IPS-20b (cell line): ENCODE data around the gene OXCT1.

ENCODE experiments used
- H3K27ac ChIP-seq: one replicate; pipeline ENCODE4 v1.5.1; 2013; ENCODE audit warnings: low read length
- H3K27me3 ChIP-seq: 2 replicates; pipeline ENCODE4 v1.6.1; 2013; ENCODE audit warnings: mild to moderate bottlenecking, low read length, inconsistent platforms; ENCODE audit not compliant: insufficient read depth
- H3K36me3 ChIP-seq: 2 replicates; pipeline ENCODE4 v1.6.1; 2013; ENCODE audit warnings: low read depth, mild to moderate bottlenecking, inconsistent platforms, low read length, moderate library complexity; ENCODE audit not compliant: insufficient read depth
- H3K4me1 ChIP-seq: 2 replicates; pipeline ENCODE4 v1.6.1; 2013; ENCODE audit warnings: mild to moderate bottlenecking, control low read depth, inconsistent platforms, low read length, moderate library complexity; ENCODE audit not compliant: insufficient read depth
- H3K4me3 ChIP-seq: 2 replicates; pipeline ENCODE4 v1.5.1; 2013; ENCODE audit warnings: mild to moderate bottlenecking, low read length, inconsistent platforms
- H3K9ac ChIP-seq: 2 replicates; pipeline ENCODE4 v1.6.1; 2013; ENCODE audit warnings: low read depth, mild to moderate bottlenecking, inconsistent platforms, low read length, moderate library complexity
- H3K9me3 ChIP-seq: 2 replicates; pipeline ENCODE4 v1.6.1; 2013; ENCODE audit warnings: mild to moderate bottlenecking, low read depth, low read length, inconsistent platforms; ENCODE audit not compliant: insufficient read depth

OXCT1 gene

DNA sequence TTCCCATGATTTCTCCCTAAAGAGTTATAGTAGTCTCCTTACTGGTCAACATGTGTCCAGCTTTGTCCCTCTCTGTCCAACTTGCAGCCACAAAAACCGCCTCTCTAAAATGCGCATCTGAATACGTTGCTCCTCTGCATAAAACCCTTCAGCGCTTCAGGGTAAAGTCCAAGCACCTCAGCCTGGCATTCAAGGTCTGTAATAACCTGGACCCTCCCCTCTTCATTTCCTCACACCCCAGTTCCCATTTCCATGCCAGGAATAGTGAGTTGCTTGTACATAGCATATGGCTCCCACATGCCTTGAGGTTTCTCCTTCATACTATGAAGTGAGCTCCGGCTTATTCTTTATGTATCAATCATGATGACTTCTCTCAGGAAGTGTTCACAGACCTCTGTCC lies 101.5 kb downstream of the OXCT1 start:
- Histone ChIP-seq H3K4me3 (no peak overlapping the region), H3K36me3 (no peaks in the 10 kb centered on the region), H3K27ac (no peak overlapping the region), H3K27me3 (no peaks in the 10 kb centered on the region), H3K4me1 (no peaks in the 10 kb centered on the region), H3K9ac (no peak overlapping the region), H3K9me3 (no peaks in the 10 kb centered on the region)

DNA sequence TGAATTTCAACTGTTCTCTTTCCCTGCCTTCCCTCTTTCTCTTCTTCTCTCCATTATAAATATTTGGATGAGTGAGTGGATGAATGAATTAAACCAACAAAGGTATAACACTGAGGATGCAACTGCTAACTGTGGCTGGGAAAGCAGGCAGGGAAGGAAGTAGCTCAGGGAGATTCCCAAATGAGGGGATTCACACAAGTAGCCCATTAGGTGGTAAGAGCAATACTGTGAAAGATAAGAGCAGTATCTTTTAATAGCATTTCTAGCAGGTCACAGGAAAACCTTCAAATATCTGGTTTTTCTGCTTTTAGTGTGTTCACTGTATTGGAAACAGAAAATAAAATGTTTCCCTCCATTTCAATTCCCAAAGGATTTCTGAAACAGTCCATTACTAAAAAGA lies 105.6 kb downstream of the OXCT1 start:
- no peaks in the 10 kb centered on the region for H3K27me3 ChIP-seq
- H3K9me3 ChIP-seq: no peaks in the 10 kb centered on the region
- H3K4me1 ChIP-seq: no peaks in the 10 kb centered on the region
- H3K9ac ChIP-seq: no peak overlapping the region
- no peak overlapping the region for H3K27ac ChIP-seq
- H3K4me3 ChIP-seq: no peak overlapping the region
- peaks cover 10% of the 10 kb centered on the region; the same call in 1 of the 2 replicates for H3K36me3 ChIP-seq

DNA sequence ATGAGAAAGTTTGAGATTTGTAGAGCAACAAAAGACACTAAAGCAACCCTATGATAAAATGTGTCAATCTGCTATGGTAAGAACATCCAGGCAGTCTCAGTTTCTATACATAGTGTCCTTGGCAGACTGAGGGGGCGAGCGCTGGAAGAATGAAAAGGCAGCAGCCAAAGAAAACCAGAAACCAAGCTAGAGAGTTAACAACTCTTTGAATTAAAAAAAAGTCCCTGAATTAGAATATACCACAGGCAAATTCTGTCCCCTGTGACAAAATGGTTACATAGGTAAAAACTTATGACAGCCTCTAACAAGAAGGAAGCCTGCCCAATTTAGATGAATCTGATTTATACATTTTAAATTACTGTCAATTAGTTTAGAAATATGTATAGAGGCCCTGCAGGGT lies 106.7 kb downstream of the OXCT1 start:
- Histone ChIP-seq H3K4me1 (no peaks in the 10 kb centered on the region), H3K4me3 (no peak overlapping the region), H3K36me3 (peaks cover 13% of the 10 kb centered on the region; the same call in 1 of the 2 replicates), H3K27ac (no peak overlapping the region), H3K27me3 (no peaks in the 10 kb centered on the region), H3K9ac (no peak overlapping the region), H3K9me3 (no peaks in the 10 kb centered on the region)

- Histone ChIP-seq H3K36me3 (peaks cover 13% of the 10 kb centered on the region; the same call in 1 of the 2 replicates), H3K9ac (no peak overlapping the region), H3K4me3 (no peak overlapping the region), H3K9me3 (no peaks in the 10 kb centered on the region), H3K27ac (no peak overlapping the region), H3K4me1 (no peaks in the 10 kb centered on the region), H3K27me3 (no peaks in the 10 kb centered on the region)
Observed at GRCh38 chr5:41763081-41763480, 107.1 kb downstream of the OXCT1 start.

GRCh38 chr5:41762426-41762825 lies 107.8 kb downstream of the OXCT1 start:
- no peak overlapping the region for H3K27ac ChIP-seq

DNA sequence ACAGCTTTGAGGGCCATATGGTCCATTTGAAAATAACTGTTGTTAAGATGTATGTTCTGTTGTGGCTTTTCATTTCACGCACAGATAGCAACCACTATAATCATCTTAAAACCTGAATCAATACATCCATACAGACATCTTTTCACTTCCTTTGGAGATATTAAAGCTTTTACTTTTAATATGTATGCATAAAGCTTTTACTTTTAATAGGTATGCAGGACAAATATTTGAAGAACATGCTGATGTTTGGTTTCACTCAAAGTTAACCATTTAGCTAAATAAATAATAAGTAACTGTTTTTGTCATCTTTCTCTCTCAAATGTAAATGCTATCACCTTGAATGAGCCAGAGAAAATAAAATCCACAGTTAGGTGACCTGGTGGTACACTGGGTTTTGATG lies 108.6 kb downstream of the OXCT1 start:
- Histone ChIP-seq H3K9ac (no peak overlapping the region), H3K4me1 (no peaks in the 10 kb centered on the region), H3K9me3 (no peaks in the 10 kb centered on the region), H3K36me3 (peaks cover 13% of the 10 kb centered on the region; the same call in 1 of the 2 replicates), H3K27me3 (no peaks in the 10 kb centered on the region), H3K27ac (no peak overlapping the region), H3K4me3 (no peak overlapping the region)

More at GRCh38 chr5:41762426-41762825, 107.8 kb downstream of the OXCT1 start:
- no peak overlapping the region for H3K4me3 ChIP-seq
- no peak overlapping the region for H3K9ac ChIP-seq
- H3K4me1 ChIP-seq: no peaks in the 10 kb centered on the region
- H3K36me3 ChIP-seq: peaks cover 13% of the 10 kb centered on the region; the same call in 1 of the 2 replicates
- no peaks in the 10 kb centered on the region for H3K27me3 ChIP-seq
- no peaks in the 10 kb centered on the region for H3K9me3 ChIP-seq

DNA sequence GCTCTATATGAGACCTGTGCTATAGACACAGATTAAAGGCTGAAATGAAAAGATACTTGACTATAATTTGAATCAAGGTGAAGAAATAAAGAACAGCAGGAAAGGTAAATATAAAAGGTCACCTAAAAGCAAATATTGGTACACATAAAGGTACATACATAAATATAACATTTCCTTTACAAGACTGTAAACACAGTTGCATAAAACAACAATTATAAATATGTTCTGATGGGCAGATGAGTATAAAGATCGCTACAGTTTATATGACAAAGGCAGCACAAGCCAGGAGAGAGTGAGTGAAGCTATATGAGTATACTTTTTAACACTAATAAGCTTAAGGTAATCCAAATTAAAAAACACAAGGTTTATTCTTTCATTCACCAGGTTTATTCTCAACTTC lies 114.5 kb downstream of the OXCT1 start:
- Histone ChIP-seq H3K9me3 (no peaks in the 10 kb centered on the region), H3K27me3 (no peaks in the 10 kb centered on the region), H3K36me3 (0 out of 2 replicates have a peak, but pooled peaks cover 7% of the 10 kb centered on the region), H3K4me3 (no peak overlapping the region), H3K9ac (no peak overlapping the region), H3K4me1 (no peaks in the 10 kb centered on the region), H3K27ac (no peak overlapping the region)

- no peak overlapping the region for H3K9ac ChIP-seq
- no peaks in the 10 kb centered on the region for H3K4me1 ChIP-seq
- H3K27me3 ChIP-seq: no peaks in the 10 kb centered on the region
- 0 out of 2 replicates have a peak, but pooled peaks cover 3% of the 10 kb centered on the region for H3K36me3 ChIP-seq
- no peak overlapping the region for H3K27ac ChIP-seq
- H3K9me3 ChIP-seq: no peaks in the 10 kb centered on the region
- no peak overlapping the region for H3K4me3 ChIP-seq
Observed at GRCh38 chr5:41754857-41755256, 115.4 kb downstream of the OXCT1 start.

DNA sequence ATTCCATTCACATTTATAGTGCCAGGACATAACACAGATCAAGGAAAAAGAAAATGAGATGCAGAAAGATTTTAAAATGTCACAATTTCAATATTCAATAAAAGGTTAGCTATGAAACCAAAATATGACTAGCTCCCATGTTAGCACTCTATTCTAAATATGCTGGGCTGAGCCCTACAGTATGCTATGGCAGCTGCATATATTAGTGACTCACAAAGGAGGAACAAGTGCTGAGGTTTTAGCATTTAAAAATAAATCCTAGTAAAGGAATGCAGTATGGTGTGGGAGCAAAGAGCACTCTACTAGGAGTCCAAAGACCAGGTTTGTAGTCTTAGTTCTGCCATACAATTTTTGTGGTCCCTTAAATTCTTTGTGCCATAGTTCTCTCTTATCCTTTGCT lies 118.4 kb downstream of the OXCT1 start:
- peaks cover 5% of the 10 kb centered on the region; the same call in 1 of the 2 replicates for H3K4me1 ChIP-seq
- no peaks in the 10 kb centered on the region for H3K27me3 ChIP-seq
- no peak overlapping the region for H3K4me3 ChIP-seq
- H3K36me3 ChIP-seq: peaks cover 7% of the 10 kb centered on the region; the same call in 1 of the 2 replicates
- no peak overlapping the region for H3K9ac ChIP-seq
- no peak overlapping the region for H3K27ac ChIP-seq
- no peaks in the 10 kb centered on the region for H3K9me3 ChIP-seq

- Histone ChIP-seq H3K4me1 (peaks cover 5% of the 10 kb centered on the region; the same call in 1 of the 2 replicates), H3K4me3 (no peak overlapping the region), H3K27me3 (no peaks in the 10 kb centered on the region), H3K9ac (no peak overlapping the region), H3K27ac (no peak overlapping the region), H3K36me3 (peaks cover 10% of the 10 kb centered on the region; the same call in 1 of the 2 replicates), H3K9me3 (no peaks in the 10 kb centered on the region)
Observed at GRCh38 chr5:41748631-41749030, 121.6 kb downstream of the OXCT1 start.

GRCh38 chr5:41747708-41748107 lies 122.5 kb downstream of the OXCT1 start:
- Histone ChIP-seq H3K27ac (no peak overlapping the region), H3K4me3 (no peak overlapping the region)

DNA sequence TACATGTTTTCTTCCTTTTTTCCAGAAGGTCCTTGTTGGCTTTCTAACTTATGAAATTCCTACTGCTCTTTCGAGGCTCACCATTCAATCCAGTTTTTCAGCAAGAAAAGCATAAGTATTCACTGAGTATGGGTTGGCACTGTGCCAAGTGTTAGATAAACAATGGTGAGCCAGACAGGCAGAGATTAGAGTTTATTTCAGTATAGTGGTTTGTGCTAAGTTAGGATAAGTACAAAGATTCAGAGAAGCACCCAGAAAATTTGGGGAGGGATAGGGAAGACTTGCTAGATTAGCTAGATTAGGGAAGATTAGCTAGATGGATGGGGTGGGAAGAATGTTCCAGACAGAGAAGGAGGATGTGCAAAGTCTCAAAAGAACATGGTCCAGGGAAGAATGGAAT lies 122.9 kb downstream of the OXCT1 start:
- no peak overlapping the region for H3K27ac ChIP-seq
- H3K4me1 ChIP-seq: peaks cover 5% of the 10 kb centered on the region; the same call in 1 of the 2 replicates
- H3K9ac ChIP-seq: no peak overlapping the region
- H3K4me3 ChIP-seq: no peak overlapping the region
- H3K9me3 ChIP-seq: no peaks in the 10 kb centered on the region
- no peaks in the 10 kb centered on the region for H3K27me3 ChIP-seq
- peaks cover 10% of the 10 kb centered on the region; the same call in 1 of the 2 replicates for H3K36me3 ChIP-seq

More at GRCh38 chr5:41747708-41748107, 122.5 kb downstream of the OXCT1 start:
- Histone ChIP-seq H3K27me3 (no peaks in the 10 kb centered on the region), H3K9me3 (no peaks in the 10 kb centered on the region), H3K9ac (no peak overlapping the region), H3K36me3 (peaks cover 10% of the 10 kb centered on the region; the same call in 1 of the 2 replicates), H3K4me1 (peaks cover 5% of the 10 kb centered on the region; the same call in 1 of the 2 replicates)
